Neural cell (in vitro differentiated cells): Measurements from ENCODE around the gene CDK15. TPM values are rescaled to one million over a fixed set of nuclear protein-coding genes. Genes with fewer than 3 reads are reported as not detected.

ENCODE experiments used
- H2AFZ ChIP-seq: fragments of 200-600, 300-800 bp; sonication (generic), shearing (Covaris generic); 2 replicates; pipeline ENCODE4 v1.6.0; 2014; ENCODE audit warnings: low read depth, mild to moderate bottlenecking, antibody characterized with exemption, low read length, moderate library complexity
- H3F3A ChIP-seq: fragments of 200-600 bp; shearing (Covaris generic); 2 replicates; pipeline ENCODE4 v1.6.1; 2016; ENCODE audit warnings: mild to moderate bottlenecking, moderate library complexity, mixed read lengths, antibody characterized with exemption, low read length; ENCODE audit not compliant: insufficient read depth, poor library complexity, severe bottlenecking
- H3K27ac ChIP-seq: fragments of 200-600, 300-800 bp; sonication (generic), shearing (Covaris generic); 2 replicates; pipeline ENCODE4 v1.5.1; 2014; ENCODE audit warnings: mild to moderate bottlenecking, low read length, moderate library complexity
- H3K27me3 ChIP-seq: fragments of 300-800, 200-600 bp; sonication (generic), shearing (Covaris generic); 2 replicates; pipeline ENCODE4 v1.6.0; 2014; ENCODE audit warnings: mild to moderate bottlenecking, low read depth, low read length, moderate library complexity; ENCODE audit not compliant: insufficient read depth
- H3K36me3 ChIP-seq: fragments of 300-800, 200-600 bp; sonication (generic), shearing (Covaris generic); 2 replicates; pipeline ENCODE4 v1.5.1; 2014; ENCODE audit warnings: mild to moderate bottlenecking, antibody characterized with exemption, low read length, moderate library complexity; ENCODE audit not compliant: insufficient read depth
- H3K4me2 ChIP-seq: fragments of 300-800, 200-600 bp; sonication (generic), shearing (Covaris generic); 2 replicates; pipeline ENCODE4 v1.6.0; 2014; ENCODE audit warnings: mild to moderate bottlenecking, low read length
- H3K4me3 ChIP-seq: fragments of 300-800, 200-600 bp; sonication (generic), shearing (Covaris generic); 2 replicates; pipeline ENCODE4 v1.5.1; 2014; ENCODE audit warnings: mild to moderate bottlenecking, low read length, moderate library complexity
- H3K79me2 ChIP-seq: fragments of 200-600 bp; shearing (Covaris generic); replicated peaks from 2 replicates; pipeline ENCODE4 v1.6.0; 2014; ENCODE audit warnings: mild to moderate bottlenecking, low read length, moderate library complexity; ENCODE audit not compliant: insufficient read depth
- H3K9ac ChIP-seq: fragments of 300-800, 200-600 bp; sonication (generic), shearing (Covaris generic); 2 replicates; pipeline ENCODE4 v1.6.1; 2016; ENCODE audit warnings: mild to moderate bottlenecking, low read length, mixed read lengths
- H3K9me2 ChIP-seq: fragments of 200-600 bp; shearing (Covaris generic); 2 replicates; pipeline ENCODE4 v1.6.1; 2016; ENCODE audit warnings: mild to moderate bottlenecking, low read length, mixed read lengths; ENCODE audit not compliant: insufficient read depth
- H3K9me3 ChIP-seq: fragments of 200-600, 300-800 bp; sonication (generic), shearing (Covaris generic); 2 replicates; pipeline ENCODE4 v1.6.1; 2016; ENCODE audit warnings: mild to moderate bottlenecking, mixed run types, low read length, moderate library complexity, mixed read lengths
- H4K20me1 ChIP-seq: fragments of 200-600 bp; shearing (Covaris generic); 2 replicates; pipeline ENCODE4 v1.6.1; 2016; ENCODE audit warnings: mild to moderate bottlenecking, mixed run types; ENCODE audit not compliant: insufficient read depth
- CTCF ChIP-seq: fragments of 450-650 bp; IDR thresholded peaks from 2 replicates; pipeline ENCODE4 v1.5.1; 2014; ENCODE audit warnings: antibody characterized with exemption, mild to moderate bottlenecking, moderate library complexity; ENCODE audit not compliant: poor library complexity, severe bottlenecking
- EP300 ChIP-seq: fragments of 450-650 bp; conservative IDR thresholded peaks from 2 replicates; pipeline ENCODE4 v1.6.1; 2014; ENCODE audit warnings: antibody characterized with exemption, mild to moderate bottlenecking, moderate library complexity; ENCODE audit not compliant: poor library complexity, severe bottlenecking
- EZH2 ChIP-seq: fragments of 200-600, 300-800 bp; shearing (Covaris generic), sonication (generic); IDR thresholded peaks from 2 replicates; pipeline ENCODE4 v1.6.1; 2014; ENCODE audit warnings: antibody characterized with exemption, low read length, borderline replicate concordance, mild to moderate bottlenecking; ENCODE audit not compliant: insufficient read depth, poor library complexity, severe bottlenecking
- MXI1 ChIP-seq: fragments of 450-650 bp; conservative IDR thresholded peaks from 2 replicates; pipeline ENCODE4 v1.6.1; 2014; ENCODE audit warnings: antibody characterized with exemption, mild to moderate bottlenecking; ENCODE audit not compliant: poor library complexity, severe bottlenecking
- POLR2AphosphoS5 ChIP-seq: IDR thresholded peaks from 2 replicates; pipeline ENCODE4 v1.6.1; 2012
- RAD21 ChIP-seq: fragments of 450-650 bp; conservative IDR thresholded peaks from 2 replicates; pipeline ENCODE4 v1.6.1; 2014; ENCODE audit warnings: antibody characterized with exemption, mild to moderate bottlenecking, moderate library complexity
- REST ChIP-seq: IDR thresholded peaks from 2 replicates; pipeline ENCODE4 v1.6.1; 2012; ENCODE audit warnings: borderline replicate concordance
- SMC3 ChIP-seq: fragments of 450-650 bp; conservative IDR thresholded peaks from 2 replicates; pipeline ENCODE4 v1.6.1; 2014; ENCODE audit warnings: antibody characterized with exemption, mild to moderate bottlenecking, moderate library complexity; ENCODE audit not compliant: poor library complexity
- TAF1 ChIP-seq: IDR thresholded peaks from 2 replicates; pipeline ENCODE4 v1.6.1; 2012; ENCODE audit warnings: low read depth
- polyA plus RNA-seq: library from polyadenylated mRNA; depleted of rRNA; stranded (reverse); fragments of >200 nt; gene quantifications from 2 replicates; pipeline ENCODE4 v1.2.3, GENCODE V29; 2014

Gene CDK15
- polyA plus RNA-seq, 1 donor from 2014 or later: 0.09 TPM

DNA sequence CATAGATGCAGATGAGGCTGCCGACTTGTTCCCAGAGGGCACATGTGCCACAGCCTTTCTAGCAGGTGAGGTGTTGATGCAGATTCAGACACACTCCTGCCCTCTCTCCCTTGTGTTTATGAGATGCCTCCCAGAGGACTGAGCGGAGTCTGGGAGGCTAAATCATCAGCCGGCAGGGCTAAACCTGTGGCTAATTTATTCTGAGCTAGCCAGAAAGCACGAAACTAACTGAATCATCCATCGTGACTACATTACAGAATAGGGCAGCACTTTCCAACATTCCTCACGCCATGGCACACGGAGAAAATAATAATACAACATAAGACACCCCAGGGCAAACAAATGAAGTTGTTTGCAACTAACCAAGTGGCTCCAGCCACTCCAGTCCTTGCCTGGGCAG, 125.6 kb downstream of the CDK15 start:
- H4K20me1 ChIP-seq: no peaks in the 10 kb centered on the region
- no peaks in the 10 kb centered on the region for H3K36me3 ChIP-seq
- no peak overlapping the region for H3K4me2 ChIP-seq
- no peaks in the 10 kb centered on the region for H3F3A ChIP-seq
- no peak overlapping the region for H3K4me3 ChIP-seq
- no peak for TF ChIP-seq RAD21
- TF ChIP-seq MXI1: no peak
- no peak for TF ChIP-seq REST
- TF ChIP-seq CTCF: no peak
- no peak for TF ChIP-seq EP300
- TF ChIP-seq POLR2AphosphoS5: no peak
- no peak for TF ChIP-seq EZH2
- H3K9ac ChIP-seq: no peak overlapping the region
- no peak overlapping the region for H2AFZ ChIP-seq
- H3K9me3 ChIP-seq: no peaks in the 10 kb centered on the region
- no peak overlapping the region for H3K27ac ChIP-seq
- H3K27me3 ChIP-seq: no peaks in the 10 kb centered on the region
- H3K79me2 ChIP-seq: no peaks in the 10 kb centered on the region
- no peaks in the 10 kb centered on the region for H3K9me2 ChIP-seq

DNA sequence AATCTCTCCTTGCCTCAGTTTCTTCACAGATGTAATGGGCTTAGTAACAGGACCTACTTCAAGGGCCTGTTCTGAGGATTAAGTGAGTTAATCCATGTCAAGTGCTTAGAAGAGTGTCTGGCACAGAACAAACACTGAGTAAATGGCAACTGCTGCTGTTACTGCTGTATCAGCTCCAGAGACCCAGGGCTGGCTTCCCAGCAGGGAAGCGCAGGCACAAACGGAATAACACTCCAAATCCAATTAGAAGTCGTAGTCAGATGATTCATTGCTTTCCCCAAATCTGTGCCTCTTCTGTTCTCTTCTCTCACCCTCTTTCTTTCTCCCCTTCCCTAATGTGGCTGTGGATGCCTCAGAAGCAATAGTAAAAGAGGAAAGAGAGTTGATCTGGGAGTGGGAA, 126.2 kb downstream of the CDK15 start:
- H3F3A ChIP-seq: no peaks in the 10 kb centered on the region
- no peak overlapping the region for H3K9ac ChIP-seq
- H3K4me3 ChIP-seq: no peak overlapping the region
- H4K20me1 ChIP-seq: no peaks in the 10 kb centered on the region
- H3K36me3 ChIP-seq: no peaks in the 10 kb centered on the region
- H3K4me2 ChIP-seq: no peak overlapping the region
- H3K27ac ChIP-seq: no peak overlapping the region
- no peak overlapping the region for H2AFZ ChIP-seq
- no peaks in the 10 kb centered on the region for H3K79me2 ChIP-seq
- no peak for TF ChIP-seq MXI1
- no peak for TF ChIP-seq RAD21
- no peak for TF ChIP-seq CTCF
- no peak for TF ChIP-seq POLR2AphosphoS5
- no peak for TF ChIP-seq TAF1
- TF ChIP-seq REST: no peak
- no peak for TF ChIP-seq SMC3
- TF ChIP-seq EP300: no peak
- TF ChIP-seq EZH2: no peak
- H3K27me3 ChIP-seq: no peaks in the 10 kb centered on the region
- no peaks in the 10 kb centered on the region for H3K9me2 ChIP-seq
- no peaks in the 10 kb centered on the region for H3K9me3 ChIP-seq
